Stimulated activated CD4-positive, alpha-beta T cell treated with anti-CD3 and anti-CD28 coated beads, Interleukin-4, amount 100 ng/mL, for 1 hour (primary cell): ENCODE measurements around the gene APOC4.
"Not testable (repeated sequence)": the region's sequence is repeated elsewhere in the genome, so short reads cannot be mapped to it uniquely, and the experiment has no call there.

ENCODE experiments used
- DNase-seq: peaks from one replicate; pipeline ENCODE4 v3.0.0-alpha.2; 2020

The APOC4 gene

GRCh38 chr19:44924243-44924725, 17.8 kb upstream of the APOC4 start:
- DNase-seq, result no peak

DNA sequence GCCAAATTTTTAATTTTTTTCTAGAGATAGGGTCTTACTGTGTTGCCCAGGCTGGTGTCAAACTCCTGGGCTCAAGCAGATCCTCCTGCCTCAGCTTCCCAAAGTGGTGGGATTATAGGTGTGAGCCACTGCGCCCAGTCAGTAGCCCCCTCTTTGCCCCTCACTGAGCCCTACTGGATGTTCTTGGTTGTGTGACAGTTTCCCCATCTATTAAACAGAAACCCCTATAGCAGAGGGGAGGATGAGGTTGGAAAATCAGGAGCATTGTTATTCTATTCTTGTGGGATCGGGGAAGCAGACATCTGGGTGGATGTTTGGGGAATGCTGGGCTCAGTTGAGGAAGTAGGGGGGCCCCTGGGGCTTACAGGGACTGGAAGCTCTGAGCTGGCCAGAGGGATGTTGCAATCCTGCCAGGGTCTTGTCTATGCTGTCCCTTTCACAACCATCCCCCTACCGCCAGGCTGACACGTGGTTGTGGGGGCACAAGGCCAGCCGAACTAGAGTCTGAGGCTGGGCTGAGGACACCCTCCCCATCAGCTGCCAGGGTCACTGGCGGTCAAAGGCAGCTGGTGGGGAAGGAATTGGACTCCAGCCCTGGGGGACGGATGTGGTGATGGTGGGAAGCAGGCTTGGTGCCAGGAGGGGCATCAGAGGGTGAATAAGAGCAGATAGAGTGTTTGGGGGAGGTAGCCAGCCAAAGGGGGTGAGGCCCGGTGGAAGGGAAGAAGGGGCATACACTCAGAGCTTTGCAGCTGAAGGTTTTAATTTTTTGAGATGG, 16.7 kb upstream of the APOC4 start:
- DNase-seq, result no peak

GRCh38 chr19:44926245-44927077, 15.6 kb upstream of the APOC4 start:
- DNase-seq, result not testable (repeated sequence)

DNA sequence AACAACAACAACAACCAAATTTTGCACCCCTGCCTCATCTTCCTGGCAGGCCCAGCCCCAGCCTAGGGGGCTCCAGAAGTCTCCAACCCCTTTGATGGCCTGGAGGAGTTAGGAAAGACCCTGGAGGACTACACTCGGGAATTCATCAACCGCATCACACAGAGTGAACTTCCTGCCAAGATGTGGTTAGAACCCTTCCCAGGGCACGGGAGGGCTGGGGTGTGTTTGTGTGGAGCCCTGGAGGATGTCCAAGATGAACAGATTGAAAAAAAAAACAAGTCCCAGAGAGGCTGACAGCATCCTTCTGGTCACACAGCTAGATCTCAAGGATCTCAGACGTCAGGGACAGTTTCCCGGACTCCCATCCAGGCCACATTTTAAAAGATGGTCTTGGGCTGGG, 14.3 kb upstream of the APOC4 start:
- DNase-seq, result no peak

- DNase-seq, result no peak
These were observed 11.9 kb upstream of the APOC4 start for GRCh38 chr19:44930088-44930487.

DNA sequence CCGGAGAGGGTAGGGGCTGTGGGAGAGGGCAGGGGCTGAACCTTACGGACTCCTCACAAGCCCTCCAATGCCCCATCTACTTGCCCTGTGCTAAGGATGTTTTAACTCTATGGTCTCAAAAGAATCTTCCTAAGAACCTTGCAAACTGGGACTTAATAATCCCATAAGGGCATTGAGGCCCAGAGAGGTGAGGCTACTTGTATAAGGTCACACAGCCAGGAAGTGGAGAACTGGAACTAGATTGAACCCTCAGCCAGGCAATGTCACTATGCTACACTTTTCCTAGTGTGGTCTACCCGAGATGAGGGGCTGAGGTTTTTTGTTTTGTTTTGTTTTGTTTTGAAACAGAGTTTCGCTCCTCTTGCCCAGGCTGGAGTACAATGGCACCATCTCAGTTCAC, 10.5 kb upstream of the APOC4 start:
- DNase-seq, result no peak

DNA sequence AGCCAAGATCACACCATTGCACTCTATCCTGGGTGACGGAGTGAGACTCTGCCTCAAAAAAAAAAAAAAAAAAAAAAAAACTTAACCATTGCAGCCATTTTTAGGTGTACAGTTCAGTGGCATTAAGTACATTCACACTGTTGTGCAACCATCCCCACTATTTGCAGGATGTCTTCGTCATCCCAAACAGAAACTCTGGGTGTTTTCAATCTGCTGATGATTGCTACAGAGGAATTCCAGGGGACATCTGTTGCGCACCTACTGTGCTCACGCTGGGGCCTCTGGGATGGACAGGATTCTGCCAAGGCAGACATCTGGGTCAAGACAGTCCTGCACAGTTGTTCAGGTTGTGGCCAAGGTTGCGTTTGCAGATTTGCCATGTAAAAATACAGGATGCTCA, 2.4 kb upstream of the APOC4 start:
- DNase-seq, result no peak

DNA sequence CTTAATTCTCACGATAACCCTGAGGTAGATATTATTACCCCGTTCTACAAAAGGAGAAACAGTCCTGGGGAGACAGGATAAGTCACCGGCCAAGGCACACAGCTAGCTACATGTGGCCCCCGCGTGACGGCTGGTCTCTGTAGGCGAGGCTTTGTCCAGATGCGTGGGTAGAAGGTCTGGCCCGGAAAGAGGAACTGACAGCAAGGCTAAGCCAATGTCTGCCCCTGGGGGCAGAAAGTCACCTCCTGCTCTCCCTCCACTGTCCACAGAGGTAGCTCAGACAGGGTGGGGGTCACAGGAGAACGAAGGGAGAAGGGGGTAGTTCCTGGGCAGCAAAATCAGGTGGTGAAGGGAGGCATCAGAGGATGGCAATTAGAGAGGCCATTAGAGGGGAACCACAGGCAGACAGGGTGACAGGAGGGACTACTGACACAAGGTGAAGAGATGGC, 1.8 kb downstream of the APOC4 start:
- no peak for DNase-seq

GRCh38 chr19:44947041-44947581, 5.1 kb downstream of the APOC4 start:
- DNase-seq, result no peak

DNA sequence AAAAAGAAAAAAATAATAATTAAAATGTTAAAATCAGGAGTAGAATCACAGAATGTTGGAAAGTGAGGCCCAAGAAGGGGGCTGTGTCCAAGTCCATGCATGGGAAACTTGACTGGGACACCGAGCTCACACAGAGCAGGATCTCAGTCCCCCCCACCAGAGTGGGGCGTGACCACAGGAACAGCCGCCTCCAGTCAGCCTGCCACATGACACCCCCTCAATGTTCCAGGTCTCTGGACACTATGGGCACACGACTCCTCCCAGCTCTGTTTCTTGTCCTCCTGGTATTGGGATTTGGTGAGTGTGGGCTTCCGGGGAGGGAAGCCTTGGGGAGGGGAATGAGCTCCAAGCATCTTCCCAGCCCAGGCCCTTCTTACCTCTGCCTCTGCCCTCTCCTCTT, 6.2 kb downstream of the APOC4 start:
- DNase-seq, result no peak

- no peak for DNase-seq
These were observed 6.8 kb downstream of the APOC4 start for GRCh38 chr19:44948763-44949374.

GRCh38 chr19:44949550-44949949, 7.5 kb downstream of the APOC4 start:
- no peak for DNase-seq

- DNase-seq, result peak; percentile 29
These were observed 9.4 kb downstream of the APOC4 start for GRCh38 chr19:44951179-44952159.

- DNase-seq, result no peak
These were observed 12.2 kb downstream of the APOC4 start for GRCh38 chr19:44954278-44954648.

DNA sequence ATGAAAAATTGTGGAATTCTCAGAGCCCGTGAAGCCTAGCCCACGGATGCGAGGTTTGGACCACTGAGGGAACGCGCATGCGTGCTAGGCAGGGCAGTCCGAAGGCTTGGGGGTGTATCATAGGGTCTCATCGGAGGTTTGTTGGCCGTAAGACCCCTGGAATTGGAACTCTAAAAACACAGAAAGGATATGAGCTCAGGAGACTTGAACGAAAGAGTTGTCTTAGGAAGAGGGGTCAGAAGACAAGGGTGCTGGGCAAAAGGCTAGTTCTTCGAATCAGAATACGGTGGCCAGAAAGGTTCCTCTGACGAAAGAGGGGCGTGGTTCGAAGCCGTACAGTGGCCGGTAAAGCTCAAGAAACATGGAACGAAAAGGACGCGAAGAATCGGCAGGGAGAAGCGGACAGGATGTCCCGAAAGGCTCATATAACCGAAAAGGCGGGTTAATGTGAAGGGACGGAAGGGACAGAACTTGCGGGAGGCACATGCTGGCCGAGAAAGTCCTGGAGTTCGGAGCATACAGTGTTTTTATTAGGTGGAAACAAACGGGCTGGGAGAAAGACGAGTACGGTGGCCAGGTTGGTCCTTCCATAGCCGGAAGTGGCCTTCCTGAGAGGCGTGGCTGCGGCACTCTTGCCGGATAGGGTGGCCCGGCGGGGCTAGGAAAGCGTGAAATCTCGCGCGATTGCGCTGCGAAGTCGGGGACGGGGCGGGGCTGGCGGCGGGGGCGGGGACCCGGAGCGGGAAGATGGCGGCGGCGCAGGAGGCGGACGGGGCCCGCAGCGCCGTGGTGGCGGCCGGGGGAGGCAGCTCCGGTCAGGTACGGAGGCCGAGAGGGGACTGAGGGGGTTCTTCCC, 12.8 kb downstream of the APOC4 start, which contains the start of gene CLPTM1:
TSS of gene CLPTM1 (plus strand) at position 732 of the 856 bp plus-strand sequence. CDS start at position 748, 16 bp downstream.
- DNase-seq, result peak; percentile 96

- no peak for DNase-seq
These were observed 13.7 kb downstream of the APOC4 start for GRCh38 chr19:44955505-44956439.

- DNase-seq, result no peak
These were observed 15.5 kb downstream of the APOC4 start for GRCh38 chr19:44957526-44957925.

DNA sequence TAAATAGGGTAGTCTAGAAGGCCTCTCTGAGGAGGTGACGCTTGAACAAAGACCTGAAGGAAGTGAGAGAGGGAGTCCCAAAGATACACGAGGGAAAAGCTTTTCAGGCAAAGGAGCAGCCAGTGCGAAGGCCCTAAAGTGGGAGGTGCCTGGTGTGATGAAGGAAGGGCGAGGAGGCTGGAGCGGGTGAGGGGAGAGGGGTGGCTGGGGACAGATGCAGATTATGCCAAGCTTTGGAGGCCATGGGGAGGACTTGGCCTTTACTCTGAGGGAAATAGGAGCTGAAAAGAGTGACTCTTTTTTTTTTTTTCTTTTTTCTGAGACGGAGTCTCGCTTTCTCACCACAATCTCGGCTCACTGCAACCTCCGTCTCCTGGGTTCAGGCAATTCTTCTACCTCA, 16.1 kb downstream of the APOC4 start:
- no peak for DNase-seq

- DNase-seq, result no peak
These were observed 17.7 kb downstream of the APOC4 start for GRCh38 chr19:44959691-44960090.
